ENCODE data around the gene PHTF1. TPM values are rescaled to one million over a fixed set of nuclear protein-coding genes. Genes with fewer than 3 reads are reported as not detected.

PHTF1 gene
- total RNA-seq, 1 experiment from 2014 or later = 61.2 TPM

GRCh38 chr1:113751516-113751915 is 7.8 kb downstream of the PHTF1 start:
- no TSS peak for BruUV-seq (replicated peaks)
- H3K27ac ChIP-seq = no peak overlapping the region
- 0 out of 2 replicates have a peak, but pooled peaks cover 9% of the 10 kb centered on the region for H3F3A ChIP-seq (ENCODE audit: insufficient read depth, low read depth)
- no peaks in the 10 kb centered on the region for H3K9me3 ChIP-seq (ENCODE audit: insufficient read depth, low read depth)
- H3K9me2 ChIP-seq (ENCODE audit: insufficient read depth) = no peaks in the 10 kb centered on the region
- no peaks in the 10 kb centered on the region for H4K20me1 ChIP-seq (ENCODE audit: insufficient read depth)
- no peak for TF ChIP-seq CTCF (conservative IDR thresholded peaks at IDR 0.05)
- TF ChIP-seq EZH2 (IDR thresholded peaks at IDR 0.05; ENCODE audit: low read depth) = no peak
- intact Hi-C loops (cut with micrococcal nuclease; ENCODE audit: unreplicated experiment) = no loop called here
- peaks cover 6% of the 10 kb centered on the region; the same call in 1 of the 2 replicates for H3K79me2 ChIP-seq (ENCODE audit: low read depth)
- POLR2A ChIA-PET (ENCODE audit: unreplicated experiment) = no interaction called here
- no peak overlapping the region for H3K4me2 ChIP-seq
- no peak overlapping the region for H2AFZ ChIP-seq
- no peak overlapping the region for H3K4me3 ChIP-seq
- DNase-seq = no peak
- peaks cover 23% of the 10 kb centered on the region for H3K36me3 ChIP-seq (ENCODE audit: low read depth)
- CTCF ChIA-PET = no interaction called here
- no peaks in the 10 kb centered on the region for H3K4me1 ChIP-seq (replicated peaks; ENCODE audit: insufficient read depth)
- no peaks in the 10 kb centered on the region for H3K27me3 ChIP-seq (ENCODE audit: insufficient read depth, low read depth)

DNA sequence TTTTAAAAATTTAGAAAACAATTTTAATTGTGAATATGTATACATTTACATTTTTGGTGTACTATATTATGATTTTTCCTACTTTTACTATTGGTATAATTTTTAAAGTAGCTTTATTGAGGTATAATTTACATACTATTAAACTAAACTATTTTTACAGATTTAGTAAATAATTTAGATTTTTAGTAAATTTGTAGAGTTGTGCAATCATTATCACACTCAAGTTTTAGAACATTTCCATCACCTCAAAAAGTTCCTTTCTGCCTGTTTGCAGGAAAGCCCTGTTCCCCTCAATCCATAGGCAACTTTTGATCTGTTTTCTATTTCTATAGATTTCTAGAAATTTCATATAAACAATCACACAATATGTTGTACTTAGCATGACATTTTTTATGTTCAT is 8.2 kb downstream of the PHTF1 start:
- no peak for DNase-seq
- CTCF ChIA-PET = no interaction called here
- H3K4me3 ChIP-seq = no peak overlapping the region
- H3K4me1 ChIP-seq (replicated peaks; ENCODE audit: insufficient read depth) = no peaks in the 10 kb centered on the region
- BruUV-seq (replicated peaks) = no TSS peak
- no peak for TF ChIP-seq EZH2 (IDR thresholded peaks at IDR 0.05; ENCODE audit: low read depth)
- no peak for TF ChIP-seq CTCF (conservative IDR thresholded peaks at IDR 0.05)
- H3K27ac ChIP-seq = no peak overlapping the region
- H3F3A ChIP-seq (ENCODE audit: insufficient read depth, low read depth) = 0 out of 2 replicates have a peak, but pooled peaks cover 9% of the 10 kb centered on the region
- peaks cover 2% of the 10 kb centered on the region; the same call in 1 of the 2 replicates for H3K79me2 ChIP-seq (ENCODE audit: low read depth)
- no peak overlapping the region for H2AFZ ChIP-seq
- no peaks in the 10 kb centered on the region for H3K27me3 ChIP-seq (ENCODE audit: insufficient read depth, low read depth)
- no peaks in the 10 kb centered on the region for H4K20me1 ChIP-seq (ENCODE audit: insufficient read depth)
- H3K9me2 ChIP-seq (ENCODE audit: insufficient read depth) = no peaks in the 10 kb centered on the region
- H3K36me3 ChIP-seq (ENCODE audit: low read depth) = peaks cover 19% of the 10 kb centered on the region
- H3K4me2 ChIP-seq = no peak overlapping the region
- POLR2A ChIA-PET (ENCODE audit: unreplicated experiment) = no interaction called here
- no peaks in the 10 kb centered on the region for H3K9me3 ChIP-seq (ENCODE audit: insufficient read depth, low read depth)
- intact Hi-C loops (cut with micrococcal nuclease; ENCODE audit: unreplicated experiment) = no loop called here

DNA sequence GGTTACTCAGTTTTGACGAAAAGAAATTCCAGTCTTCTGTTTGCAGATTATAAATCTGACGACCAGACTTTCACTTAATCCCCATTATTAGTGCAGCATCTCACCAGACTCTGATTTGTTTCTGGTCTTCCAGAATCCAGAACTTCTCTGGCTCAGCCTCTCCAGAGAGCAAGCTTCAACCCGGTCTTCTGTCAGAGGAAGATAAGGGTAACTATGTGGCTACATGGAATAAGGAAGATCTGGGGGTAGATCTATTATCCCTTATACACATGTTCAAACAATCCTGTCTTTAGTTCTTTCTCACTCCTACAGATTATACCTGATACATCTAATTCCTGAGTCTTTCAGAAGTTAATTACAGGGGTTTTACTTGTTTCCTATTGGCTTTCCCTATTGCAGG is 9.9 kb downstream of the PHTF1 start:
- Histone ChIP-seq H3K9me2 (ENCODE audit: insufficient read depth) (no peaks in the 10 kb centered on the region), H3F3A (ENCODE audit: insufficient read depth, low read depth) (0 out of 2 replicates have a peak, but pooled peaks cover 9% of the 10 kb centered on the region), H3K27me3 (ENCODE audit: insufficient read depth, low read depth) (no peaks in the 10 kb centered on the region), H3K36me3 (ENCODE audit: low read depth) (peaks cover 18% of the 10 kb centered on the region; the same call in 1 of the 2 replicates), H3K27ac (no peak overlapping the region), H3K4me3 (no peak overlapping the region), H3K79me2 (ENCODE audit: low read depth) (no peaks in the 10 kb centered on the region), H3K9me3 (ENCODE audit: insufficient read depth, low read depth) (no peaks in the 10 kb centered on the region), H3K4me1 (replicated peaks; ENCODE audit: insufficient read depth) (no peaks in the 10 kb centered on the region), H3K4me2 (no peak overlapping the region), H4K20me1 (ENCODE audit: insufficient read depth) (0 out of 2 replicates have a peak, but pooled peaks cover 2% of the 10 kb centered on the region), H2AFZ (no peak overlapping the region)
- TF ChIP-seq CTCF (conservative IDR thresholded peaks at IDR 0.05) (no peak), EZH2 (IDR thresholded peaks at IDR 0.05; ENCODE audit: low read depth) (no peak)
- no peak for DNase-seq
- ChIA-PET CTCF (no interaction called here), POLR2A (ENCODE audit: unreplicated experiment) (interaction anchor here (0.6 to 0.7 kb wide), 2 partner anchors 356 to 570 kb away, joined by 6 to 7 read pairs; no protein-coding TSS in a partner anchor)
- intact Hi-C loops (cut with micrococcal nuclease; ENCODE audit: unreplicated experiment) = no loop called here
- no TSS peak for BruUV-seq (replicated peaks)
